Activated T-cell treated with anti-CD3 and anti-CD28 coated beads, Interleukin-2, amount 50 U/mL, for 72 hours (primary cell): ENCODE data around the gene PPID. TPM values are rescaled to one million over a fixed set of nuclear protein-coding genes. Genes with fewer than 3 reads are reported as not detected.
"Not testable (repeated sequence)": the region's sequence is repeated elsewhere in the genome, so short reads cannot be mapped to it uniquely, and the experiment has no call there.

ENCODE experiments used
- ATAC-seq, 2 donors: fragments of 150-1000 bp; cut with Tn5 transposase; replicated peaks in 1 of 2; 2 replicates each; pipeline ENCODE4 v1.10.0; 2021; ENCODE audit warnings: moderate library complexity in 2 of 2, mild to moderate bottlenecking in 1 of 2
- DNase-seq, 2 donors: peaks; one replicate each; pipeline ENCODE4 v3.0.0; 2021 to 2022; ENCODE audit warnings: mixed read lengths in 1 of 2
- H3K27ac Mint-ChIP-seq: one replicate; pipeline ENCODE4 v1.8.0; 2022; ENCODE audit warnings: mild to moderate bottlenecking, moderate library complexity, mixed read lengths
- H3K27me3 Mint-ChIP-seq: one replicate; pipeline ENCODE4 v1.8.0; 2022; ENCODE audit warnings: low read depth, mixed read lengths
- H3K36me3 Mint-ChIP-seq, 2 donors: one replicate each; pipeline ENCODE4 v1.8.0; 2022; ENCODE audit warnings: mixed read lengths in 2 of 2, mild to moderate bottlenecking in 1 of 2; ENCODE audit not compliant: insufficient read depth in 2 of 2
- H3K4me1 Mint-ChIP-seq: one replicate; pipeline ENCODE4 v1.8.0; 2022; ENCODE audit warnings: low read depth, mixed read lengths
- H3K4me3 Mint-ChIP-seq, 2 donors: one replicate each; pipeline ENCODE4 v1.8.0; 2022; ENCODE audit warnings: mild to moderate bottlenecking in 2 of 2, mixed read lengths in 2 of 2, moderate library complexity in 2 of 2
- H3K9me3 Mint-ChIP-seq, 2 donors: one replicate each; pipeline ENCODE4 v1.8.0; 2022; ENCODE audit warnings: mixed read lengths in 2 of 2
- total RNA-seq, 2 donors: library from RNA; stranded (reverse); gene quantifications; one replicate each; pipeline ENCODE4 v1.2.3, GENCODE V29; 2022

PPID gene
- total RNA-seq, 2 donors from 2014 or later = 50.6 to 52.0 TPM

DNA sequence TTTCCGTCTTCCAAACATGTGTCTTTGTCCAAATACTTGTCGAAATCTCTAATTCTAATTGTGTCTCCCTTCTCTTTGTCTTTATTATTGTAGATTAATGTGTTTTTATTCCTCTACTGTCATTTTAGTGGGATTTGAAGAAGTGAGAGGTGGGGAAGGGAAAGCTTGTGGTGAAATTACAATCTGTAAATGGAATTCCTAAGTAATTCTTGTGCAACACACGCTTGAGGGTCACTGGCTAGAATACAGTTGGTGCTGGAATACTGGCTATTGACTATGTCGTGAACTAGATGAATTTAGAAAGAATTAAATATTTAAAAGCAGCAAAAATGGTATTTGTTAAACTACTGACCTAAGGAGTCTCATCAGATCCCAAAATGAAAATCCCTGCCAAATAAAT, 34.9 kb upstream of the PPID start:
- Mint-ChIP-seq H3K27ac (no peak overlapping the region), H3K9me3 (peaks cover 0 to 1% of the 10 kb centered on the region in 2 donors)

DNA sequence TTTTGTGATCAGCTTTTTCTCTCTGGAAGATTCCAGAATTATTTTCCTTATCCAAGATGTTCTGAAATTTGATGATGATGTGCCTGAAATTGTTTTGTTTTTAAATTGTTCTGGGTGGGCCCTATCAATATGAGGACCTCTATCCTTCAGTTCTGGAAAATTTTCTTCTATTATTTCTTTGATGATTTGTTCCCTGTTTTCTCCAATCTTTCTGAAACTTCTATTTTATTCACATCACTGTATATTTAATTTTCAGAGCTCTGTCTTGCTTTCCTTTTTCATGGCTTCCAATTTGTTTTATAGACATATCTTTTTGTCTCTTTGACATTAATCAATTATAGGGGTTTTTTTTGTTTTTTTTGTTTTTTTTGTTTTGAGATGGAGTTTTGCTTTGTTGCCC, 33.4 kb upstream of the PPID start:
- Mint-ChIP-seq H3K9me3 (peaks cover 0 to 1% of the 10 kb centered on the region in 2 donors), H3K36me3 (peaks cover 0 to 3% of the 10 kb centered on the region in 2 donors), H3K27me3 (peaks cover 13% of the 10 kb centered on the region), H3K27ac (no peak overlapping the region), H3K4me3 (no peak overlapping the region), H3K4me1 (no peaks in the 10 kb centered on the region)
- no peak for ATAC-seq
- no peak for DNase-seq

More for the DNA sequence above, 34.9 kb upstream of the PPID start:
- Mint-ChIP-seq H3K27me3 (peaks cover 13% of the 10 kb centered on the region), H3K36me3 (peaks cover 0 to 3% of the 10 kb centered on the region in 2 donors), H3K4me3 (no peak overlapping the region), H3K4me1 (no peaks in the 10 kb centered on the region)
- no peak for DNase-seq
- ATAC-seq = no peak

- H3K36me3 Mint-ChIP-seq, H3K4me3 Mint-ChIP-seq: not testable (repeated sequence)
- peaks cover 18% of the 10 kb centered on the region for H3K27me3 Mint-ChIP-seq
Observed at GRCh38 chr4:158755819-158756218, 32.6 kb upstream of the PPID start.

DNA sequence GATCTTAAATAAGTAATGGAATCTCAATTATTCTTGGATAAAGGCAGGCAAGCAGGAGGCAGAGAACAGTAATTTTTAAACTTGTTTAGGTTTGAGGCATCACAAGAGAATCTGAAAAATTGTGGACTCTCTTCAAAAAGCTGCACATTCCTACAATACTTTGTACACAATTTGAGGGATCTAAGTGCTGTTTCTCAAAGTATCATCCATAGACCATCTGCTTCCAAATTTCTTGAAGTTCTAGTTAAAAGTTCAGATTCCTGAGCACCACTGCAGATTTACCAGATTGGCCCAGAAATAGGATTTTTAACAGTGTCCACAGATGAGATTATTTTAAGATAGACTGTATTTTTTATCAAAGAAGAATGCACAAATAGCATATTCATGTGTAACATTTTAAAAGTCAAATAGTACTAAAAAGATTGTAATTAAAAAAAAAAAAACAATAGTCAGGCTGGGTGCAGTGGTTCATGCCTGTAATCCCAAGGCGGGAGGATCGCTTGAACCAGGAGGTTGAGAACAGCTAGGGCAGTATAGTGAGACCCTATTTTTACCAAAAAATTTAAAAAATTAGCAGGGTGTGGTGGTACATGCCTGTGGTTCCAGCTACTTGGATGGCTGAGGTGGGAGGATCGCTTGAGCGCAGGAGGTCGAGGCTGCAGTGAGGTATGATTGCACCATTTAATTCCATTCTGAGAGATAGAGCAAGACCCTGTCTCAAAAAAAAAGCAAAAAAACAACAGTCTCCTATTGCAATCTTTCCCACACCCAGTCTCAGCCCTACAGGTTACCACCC, 31.4 kb upstream of the PPID start:
- Mint-ChIP-seq H3K36me3 (peaks cover 0 to 3% of the 10 kb centered on the region in 2 donors), H3K27ac (no peak overlapping the region), H3K27me3 (peaks cover 18% of the 10 kb centered on the region), H3K4me1 (no peaks in the 10 kb centered on the region), H3K9me3 (peaks cover 0 to 1% of the 10 kb centered on the region in 2 donors), H3K4me3 (no peak overlapping the region)
- DNase-seq (no peak), ATAC-seq (no peak)

More at GRCh38 chr4:158755819-158756218, 32.6 kb upstream of the PPID start:
- H3K27ac Mint-ChIP-seq, ATAC-seq, DNase-seq, H3K4me1 Mint-ChIP-seq, H3K9me3 Mint-ChIP-seq: not testable (repeated sequence)

DNA sequence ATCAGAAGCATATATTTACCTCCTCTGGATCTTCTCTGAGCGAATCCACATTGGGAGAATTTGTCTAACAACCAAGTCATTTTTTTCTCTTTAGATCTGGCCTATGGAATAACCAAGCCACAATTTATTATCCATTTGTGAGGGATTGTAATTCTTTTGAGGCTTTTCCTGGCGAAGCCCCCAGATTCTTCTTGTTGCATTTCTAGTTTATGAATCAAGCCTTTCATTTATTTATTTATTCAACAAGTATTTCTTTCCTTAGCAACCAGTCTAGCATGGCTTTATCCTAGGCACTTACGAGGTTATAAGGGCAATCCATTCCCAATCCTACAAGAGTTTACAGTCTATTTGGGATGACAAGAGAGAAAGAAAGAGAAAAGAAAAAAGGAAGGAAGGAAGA, 27.2 kb upstream of the PPID start:
- ATAC-seq = no peak

DNA sequence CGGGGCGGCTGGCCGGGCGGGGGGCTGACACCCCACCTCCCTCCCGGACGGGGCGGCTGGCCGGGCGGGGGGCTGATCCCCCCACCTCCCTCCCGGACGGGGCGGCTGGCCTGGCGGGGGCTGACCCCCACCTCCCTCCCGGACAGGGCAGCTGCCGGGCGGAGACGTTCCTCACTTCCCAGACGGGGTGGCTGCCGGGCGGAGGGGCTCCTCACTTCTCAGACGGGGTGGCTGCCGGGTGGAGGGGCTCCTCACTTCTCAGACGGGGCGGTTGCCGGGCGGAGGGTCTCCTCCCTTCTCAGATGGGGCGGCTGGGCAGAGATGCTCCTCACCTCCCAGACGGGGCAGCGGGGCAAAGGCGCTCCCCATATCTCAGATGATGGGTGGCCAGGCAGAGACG, 23.3 kb upstream of the PPID start:
- not testable (repeated sequence) for H3K9me3 Mint-ChIP-seq, ATAC-seq, H3K4me3 Mint-ChIP-seq, H3K27me3 Mint-ChIP-seq, H3K36me3 Mint-ChIP-seq, DNase-seq, H3K27ac Mint-ChIP-seq, H3K4me1 Mint-ChIP-seq

More for the DNA sequence above, 27.2 kb upstream of the PPID start:
- Mint-ChIP-seq H3K4me1 (no peaks in the 10 kb centered on the region), H3K27ac (no peak overlapping the region), H3K4me3 (no peak overlapping the region), H3K9me3 (no peaks in the 10 kb centered on the region), H3K36me3 (no peaks in the 10 kb centered on the region), H3K27me3 (peaks cover 5% of the 10 kb centered on the region)
- no peak for DNase-seq

GRCh38 chr4:158741326-158742021, 18.3 kb upstream of the PPID start:
- H3K4me3 Mint-ChIP-seq = no peak overlapping the region
- no peak for DNase-seq
- H3K27me3 Mint-ChIP-seq = no peaks in the 10 kb centered on the region
- H3K27ac Mint-ChIP-seq = no peak overlapping the region
- ATAC-seq = no peak
- no peaks in the 10 kb centered on the region for H3K36me3 Mint-ChIP-seq
- H3K4me1 Mint-ChIP-seq = no peaks in the 10 kb centered on the region
- no peaks in the 10 kb centered on the region for H3K9me3 Mint-ChIP-seq

- H3K4me3 Mint-ChIP-seq = no peak overlapping the region
- H3K27ac Mint-ChIP-seq = no peak overlapping the region
- H3K4me1 Mint-ChIP-seq = no peaks in the 10 kb centered on the region
- ATAC-seq (no peak), DNase-seq (no peak)
- H3K27me3 Mint-ChIP-seq = no peaks in the 10 kb centered on the region
- H3K9me3 Mint-ChIP-seq = no peaks in the 10 kb centered on the region
- no peaks in the 10 kb centered on the region for H3K36me3 Mint-ChIP-seq
Observed at GRCh38 chr4:158739600-158739999, 16.4 kb upstream of the PPID start.

DNA sequence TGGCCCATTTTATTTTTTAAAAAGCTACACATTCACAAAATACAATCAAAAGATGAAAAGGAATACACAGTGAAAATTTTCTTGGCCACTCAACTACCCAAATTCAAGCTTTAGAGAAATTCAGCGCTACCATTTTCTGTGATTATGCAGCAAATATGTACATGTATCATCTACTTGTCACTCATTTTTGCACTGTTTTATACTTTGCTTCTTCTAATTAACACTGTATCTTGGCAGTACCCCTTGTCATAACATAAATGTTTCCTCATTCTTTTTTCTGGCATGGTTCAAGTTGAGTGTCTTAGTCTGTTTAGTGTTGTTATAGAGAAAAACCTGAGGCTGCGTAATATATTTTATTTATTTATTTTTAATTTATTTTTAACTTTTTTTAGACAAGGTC, 15.7 kb upstream of the PPID start:
- H3K27me3 Mint-ChIP-seq = no peaks in the 10 kb centered on the region
- no peaks in the 10 kb centered on the region for H3K36me3 Mint-ChIP-seq
- DNase-seq (no peak), ATAC-seq (no peak)
- H3K4me1 Mint-ChIP-seq = no peaks in the 10 kb centered on the region
- H3K4me3 Mint-ChIP-seq = no peak overlapping the region
- H3K27ac Mint-ChIP-seq = no peak overlapping the region
- no peaks in the 10 kb centered on the region for H3K9me3 Mint-ChIP-seq

DNA sequence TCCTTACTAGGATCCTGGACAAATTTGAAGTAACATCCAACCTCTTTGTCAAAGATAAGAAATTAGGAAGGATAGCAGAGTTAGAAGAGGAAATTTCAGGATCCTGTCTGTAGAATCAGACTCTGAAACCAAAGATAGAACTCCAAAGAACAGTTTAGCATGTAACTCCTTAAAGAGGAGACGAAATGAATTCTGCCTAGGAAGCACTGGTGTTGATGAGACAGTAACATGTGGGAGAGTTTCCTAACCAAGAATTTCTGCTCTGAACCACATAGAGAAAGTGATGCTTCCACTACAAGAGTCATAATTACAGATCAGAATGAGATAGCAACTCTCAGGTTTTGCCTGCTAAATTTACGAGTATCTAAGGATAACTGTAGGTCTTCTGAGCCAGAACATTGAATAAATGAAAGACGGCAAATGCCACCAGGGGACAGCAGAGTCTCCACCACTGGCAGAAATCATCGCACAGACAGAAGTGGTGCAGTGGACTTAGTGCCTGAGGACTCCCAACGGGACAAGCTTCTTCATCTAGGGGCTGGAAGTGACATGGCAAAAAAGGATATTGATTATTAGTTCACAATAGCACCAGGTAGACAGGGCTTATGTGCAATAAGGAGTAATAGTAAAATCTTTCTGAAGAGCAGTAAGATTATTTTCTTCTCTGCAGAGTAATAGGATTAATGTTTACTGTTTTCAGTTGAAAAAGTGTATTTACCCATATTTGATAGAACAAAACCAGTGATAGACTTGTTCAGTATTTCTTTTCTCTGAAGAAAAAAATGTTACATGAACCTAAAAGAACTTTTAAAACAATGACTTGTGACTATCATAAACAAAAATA, 6.7 kb upstream of the PPID start:
- Mint-ChIP-seq H3K4me1 (peaks cover 35% of the 10 kb centered on the region), H3K27me3 (peaks cover 53% of the 10 kb centered on the region), H3K9me3 (no peaks in the 10 kb centered on the region), H3K27ac (no peak overlapping the region), H3K4me3 (peak overlapping the region in 1 of 2 donors; percentile 40), H3K36me3 (no peaks in the 10 kb centered on the region)
- ATAC-seq (peak; percentile 82 to 89), DNase-seq (peak; percentile 41 to 55)

DNA sequence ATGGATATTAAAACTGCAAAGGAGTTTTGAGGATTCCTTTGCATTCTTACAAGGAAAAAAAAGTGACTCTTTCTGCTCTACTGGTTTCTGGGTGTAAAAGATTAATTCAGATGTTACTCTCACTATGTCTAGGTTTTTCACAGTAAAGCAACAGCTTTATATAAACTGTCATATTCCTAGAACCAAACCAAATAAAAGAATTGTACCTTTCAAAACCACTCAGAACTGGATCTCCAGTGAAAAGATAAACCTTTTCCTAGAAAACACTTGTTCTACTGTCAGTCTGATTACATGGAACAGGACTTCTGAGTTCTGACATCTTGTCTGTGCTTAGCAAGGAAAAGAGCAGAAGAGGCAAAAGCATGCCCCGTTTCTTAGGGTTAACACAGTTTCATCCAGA, 5.0 kb upstream of the PPID start:
- H3K27me3 Mint-ChIP-seq = peaks cover 53% of the 10 kb centered on the region
- peak overlapping the region; percentile 11 for H3K27ac Mint-ChIP-seq
- H3K4me1 Mint-ChIP-seq = peaks cover 41% of the 10 kb centered on the region
- H3K9me3 Mint-ChIP-seq = no peaks in the 10 kb centered on the region
- no peak for DNase-seq
- H3K4me3 Mint-ChIP-seq = peak overlapping the region in 1 of 2 donors; percentile 40
- no peak for ATAC-seq
- H3K36me3 Mint-ChIP-seq = peaks cover 1 to 5% of the 10 kb centered on the region in 2 donors

- Mint-ChIP-seq H3K27me3 (peaks cover 46% of the 10 kb centered on the region), H3K9me3 (no peaks in the 10 kb centered on the region), H3K27ac (no peak overlapping the region), H3K4me3 (no peak overlapping the region), H3K36me3 (peaks cover 5 to 8% of the 10 kb centered on the region in 2 donors), H3K4me1 (peaks cover 50% of the 10 kb centered on the region)
- DNase-seq (no peak), ATAC-seq (no peak)
Observed at GRCh38 chr4:158726633-158727032, 3.4 kb upstream of the PPID start.

DNA sequence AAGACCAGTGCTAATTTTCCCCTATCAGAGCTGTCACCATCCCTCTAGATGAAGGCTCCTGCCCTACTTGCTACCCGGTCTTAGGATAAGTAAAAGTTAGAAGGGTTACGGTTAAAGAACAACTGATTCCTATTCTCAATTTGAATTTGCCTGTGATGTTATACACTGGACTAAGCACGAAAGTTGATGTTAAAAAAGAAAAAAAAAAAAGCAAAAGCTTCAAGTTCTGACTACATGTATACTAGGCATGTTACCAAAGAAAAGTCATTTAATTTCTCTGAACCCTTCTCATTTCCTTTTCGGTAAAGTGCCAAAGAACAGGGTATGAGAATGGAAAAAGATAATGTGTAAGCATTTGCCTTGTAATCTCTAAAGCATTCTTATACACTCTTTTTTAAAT, 1.4 kb upstream of the PPID start:
- peak; percentile 24 to 61 for ATAC-seq
- H3K4me1 Mint-ChIP-seq = peaks cover 60% of the 10 kb centered on the region
- DNase-seq = peak in 1 of 2 donors; percentile 8

More for the DNA sequence above, 1.4 kb upstream of the PPID start:
- peak overlapping the region; percentile 97 for H3K27ac Mint-ChIP-seq
- peaks cover 30% of the 10 kb centered on the region for H3K27me3 Mint-ChIP-seq
- peak overlapping the region; percentile 94 to 96 for H3K4me3 Mint-ChIP-seq
- peaks cover 12 to 13% of the 10 kb centered on the region in 2 donors for H3K36me3 Mint-ChIP-seq
- H3K9me3 Mint-ChIP-seq = no peaks in the 10 kb centered on the region
